GM18951 (cell line): ENCODE results near the gene DNM1L.

Experiments
- POLR2A ChIP-seq: IDR thresholded peaks from 4 replicates; pipeline ENCODE4 v1.6.1; 2011; ENCODE audit warnings: mild to moderate bottlenecking; ENCODE audit not compliant: insufficient read length, insufficient read depth; ENCODE audit errors: extremely low read depth
- in situ Hi-C: fragments of 300-500 bp; cut with MboI; formaldehyde crosslinking; loops from one replicate; pipeline ENCODE4 v1.12.0; 2022; ENCODE audit warnings: low sequenced_read_pairs, mixed read lengths, inconsistent platforms; ENCODE audit not compliant: unreplicated experiment

Gene DNM1L

GRCh38 chr12:32679091-32679919 lies at the start of gene DNM1L:
DNM1L (plus strand) TSS chr12:32679301; CDS start chr12:32679364, 63 bp downstream.
- in situ Hi-C loops = loop anchor here (25.0 kb wide), 1 partner anchor 767 kb away; no protein-coding TSS in a partner anchor
- TF ChIP-seq POLR2A = peak; percentile 96

GRCh38 chr12:32641287-32641901 lies 37.7 kb upstream of the DNM1L start:
- in situ Hi-C loops = no loop called here
- TF ChIP-seq POLR2A = no peak

DNA sequence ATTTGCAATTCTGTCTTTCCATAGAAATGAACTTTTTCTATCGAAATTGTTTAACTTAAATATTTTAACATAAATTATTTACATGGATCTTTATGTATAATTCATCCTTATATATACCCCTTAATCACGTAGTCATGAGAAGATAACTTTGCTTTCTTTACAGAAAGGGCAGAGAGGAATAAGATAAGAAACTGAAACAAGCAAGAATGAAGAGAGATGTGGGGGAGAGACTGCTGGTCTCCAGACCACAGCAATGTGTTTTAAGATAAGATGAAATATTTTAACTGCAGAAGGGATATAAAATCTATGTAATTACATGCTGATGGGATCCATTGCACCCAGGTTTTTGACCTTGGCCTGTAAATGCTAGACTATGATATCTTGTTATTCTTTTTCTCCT lies 34.7 kb upstream of the DNM1L start:
- TF ChIP-seq POLR2A = no peak
- in situ Hi-C loops = no loop called here

DNA sequence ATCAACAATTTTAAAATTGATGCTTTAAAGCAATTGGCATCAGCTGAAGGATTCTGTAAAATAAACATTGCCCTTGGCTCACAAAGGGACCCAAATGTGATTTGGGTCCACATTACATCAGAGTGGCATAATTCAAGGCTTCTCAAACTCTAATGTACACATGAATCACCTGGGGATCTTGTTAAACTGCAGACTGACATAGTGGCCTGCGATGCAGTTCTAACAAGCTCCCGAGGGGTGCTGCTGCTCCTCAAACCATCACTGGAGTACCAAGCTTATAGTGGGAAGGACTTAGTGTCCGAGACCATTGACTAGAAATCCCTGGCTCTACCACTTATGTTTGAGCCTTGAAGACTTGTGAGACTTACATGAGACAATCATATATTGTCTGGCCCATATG lies 31.8 kb upstream of the DNM1L start:
- TF ChIP-seq POLR2A = no peak
- in situ Hi-C loops = no loop called here

- no peak for TF ChIP-seq POLR2A
- in situ Hi-C loops = no loop called here
Measured at GRCh38 chr12:32650508-32650907, 28.6 kb upstream of the DNM1L start.

- TF ChIP-seq POLR2A = no peak
- in situ Hi-C loops = no loop called here
Measured at GRCh38 chr12:32651151-32651955, 27.7 kb upstream of the DNM1L start.

GRCh38 chr12:32651956-32652210 lies 27.2 kb upstream of the DNM1L start:
- in situ Hi-C loops = no loop called here
- no peak for TF ChIP-seq POLR2A

GRCh38 chr12:32659908-32660440 lies 19.1 kb upstream of the DNM1L start:
- in situ Hi-C loops = loop anchor here (10.0 kb wide), 1 partner anchor 205 kb away; no protein-coding TSS in a partner anchor

DNA sequence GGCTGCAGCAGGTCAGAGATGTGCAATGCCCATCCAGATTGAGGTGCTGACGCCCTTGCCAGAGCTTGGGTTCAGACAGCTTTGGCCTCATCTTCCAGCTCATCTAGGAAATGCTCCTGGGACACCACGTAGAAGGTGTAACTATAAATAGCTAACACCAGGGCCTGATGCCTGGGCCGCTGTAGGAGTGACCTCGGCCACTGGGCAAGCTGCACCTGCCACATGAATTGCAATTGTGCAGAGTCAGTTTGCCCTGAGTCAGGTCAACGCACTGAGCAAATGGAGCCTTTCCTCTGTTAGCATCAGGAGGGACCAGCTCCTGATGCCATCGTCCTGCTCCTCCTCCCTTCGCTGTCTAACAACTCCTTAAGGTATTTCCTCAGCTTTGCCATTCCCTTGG lies 17.4 kb upstream of the DNM1L start:
- TF ChIP-seq POLR2A = no peak
- in situ Hi-C loops = loop anchor here (10.0 kb wide), 1 partner anchor 207 kb away; no protein-coding TSS in a partner anchor

More at GRCh38 chr12:32659908-32660440, 19.1 kb upstream of the DNM1L start:
- TF ChIP-seq POLR2A = no peak

- in situ Hi-C loops = loop anchor here (10.0 kb wide), 1 partner anchor 208 kb away; no protein-coding TSS in a partner anchor
- TF ChIP-seq POLR2A = no peak
Measured at GRCh38 chr12:32662665-32663064, 16.4 kb upstream of the DNM1L start.

DNA sequence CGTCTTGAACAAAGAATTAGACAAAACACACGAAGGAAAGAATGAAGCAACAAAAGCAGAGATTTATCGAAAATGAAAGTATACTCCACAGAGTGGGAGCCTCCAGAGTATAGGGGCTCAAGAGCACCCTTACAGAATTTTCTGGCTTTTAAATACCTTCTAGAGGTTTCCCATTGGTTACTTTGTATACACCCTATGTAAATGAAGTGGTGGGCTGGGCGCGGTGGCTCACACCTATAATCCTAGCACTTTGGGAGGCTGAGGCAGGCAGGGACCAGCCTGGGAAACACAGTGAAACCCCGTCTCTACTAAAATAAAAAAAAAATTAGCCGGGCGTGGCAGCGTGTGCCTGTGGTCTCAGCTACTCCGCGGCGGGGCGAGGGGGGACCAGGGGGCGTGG lies 13.1 kb upstream of the DNM1L start:
- TF ChIP-seq POLR2A = no peak
- in situ Hi-C loops = loop anchor here (10.0 kb wide), 1 partner anchor 211 kb away; no protein-coding TSS in a partner anchor

- in situ Hi-C loops = loop anchor here (10.0 kb wide), 1 partner anchor 215 kb away; no protein-coding TSS in a partner anchor
Measured at GRCh38 chr12:32669584-32669983, 9.5 kb upstream of the DNM1L start.

More at GRCh38 chr12:32669584-32669983, 9.5 kb upstream of the DNM1L start:
- TF ChIP-seq POLR2A = no peak
